Activated CD4-positive, CD25-positive, alpha-beta regulatory T cell (primary cell): ENCODE results near the gene NTRK1.

Source experiments
- DNase-seq, 4 experiments: peaks; one replicate each; lab custom pipeline; 2025; lab: John Stamatoyannopoulos, UW

Gene NTRK1

DNA sequence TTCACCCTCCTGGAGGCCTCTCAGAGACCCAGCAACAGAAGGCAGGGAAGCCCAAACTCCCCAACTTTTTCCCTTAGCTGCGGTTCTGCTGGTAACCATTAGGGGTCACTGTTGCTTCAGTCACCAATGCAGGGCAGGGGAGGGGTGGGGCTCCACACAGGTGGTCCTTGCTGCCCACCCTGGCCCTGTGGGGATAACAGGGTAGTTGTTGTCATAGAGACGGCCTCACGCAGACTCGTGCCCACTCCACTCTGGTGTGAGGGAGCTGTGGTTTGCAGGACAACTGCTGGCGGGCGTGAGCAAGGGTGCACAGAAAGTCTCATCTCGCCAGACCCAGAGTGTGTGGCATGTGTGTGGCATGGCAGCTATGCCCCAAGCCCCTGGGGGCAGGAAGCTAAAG is 21.7 kb upstream of the NTRK1 start:
- DNase-seq = peak in 2 of 4 experiments; percentile 13 to 19

DNA sequence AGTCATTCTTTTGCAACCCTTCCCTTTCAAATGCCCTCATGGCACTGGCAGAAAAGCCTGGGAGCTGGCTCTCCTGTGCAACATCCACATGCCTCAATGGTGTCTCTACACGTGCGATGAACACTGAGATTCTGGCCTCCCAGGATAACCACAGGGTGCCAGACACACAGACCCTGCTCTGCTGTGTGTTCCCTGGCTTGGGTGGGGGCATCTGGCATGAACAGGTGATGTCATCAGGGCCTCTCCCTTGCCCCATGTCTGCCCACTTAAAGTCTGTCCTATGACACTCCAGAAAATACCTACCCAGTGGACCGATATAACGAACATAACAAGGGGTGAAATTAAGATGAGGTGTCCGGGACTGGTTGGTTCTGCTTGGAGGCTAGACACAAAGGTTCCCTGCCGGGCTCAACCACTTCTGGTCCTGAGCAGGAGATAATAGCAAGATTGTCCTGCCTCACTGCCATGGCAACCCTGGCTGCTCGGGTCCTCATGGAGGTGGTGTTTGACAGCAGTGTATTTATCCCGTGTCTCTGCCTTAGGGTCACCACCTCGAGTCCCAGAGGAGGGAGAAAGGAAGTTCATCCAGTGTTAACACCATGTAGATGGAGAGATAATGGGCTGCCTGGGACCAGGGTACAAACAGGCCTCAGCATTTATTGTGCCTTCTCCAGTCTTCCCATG is 21.1 kb upstream of the NTRK1 start:
- no peak for DNase-seq

DNA sequence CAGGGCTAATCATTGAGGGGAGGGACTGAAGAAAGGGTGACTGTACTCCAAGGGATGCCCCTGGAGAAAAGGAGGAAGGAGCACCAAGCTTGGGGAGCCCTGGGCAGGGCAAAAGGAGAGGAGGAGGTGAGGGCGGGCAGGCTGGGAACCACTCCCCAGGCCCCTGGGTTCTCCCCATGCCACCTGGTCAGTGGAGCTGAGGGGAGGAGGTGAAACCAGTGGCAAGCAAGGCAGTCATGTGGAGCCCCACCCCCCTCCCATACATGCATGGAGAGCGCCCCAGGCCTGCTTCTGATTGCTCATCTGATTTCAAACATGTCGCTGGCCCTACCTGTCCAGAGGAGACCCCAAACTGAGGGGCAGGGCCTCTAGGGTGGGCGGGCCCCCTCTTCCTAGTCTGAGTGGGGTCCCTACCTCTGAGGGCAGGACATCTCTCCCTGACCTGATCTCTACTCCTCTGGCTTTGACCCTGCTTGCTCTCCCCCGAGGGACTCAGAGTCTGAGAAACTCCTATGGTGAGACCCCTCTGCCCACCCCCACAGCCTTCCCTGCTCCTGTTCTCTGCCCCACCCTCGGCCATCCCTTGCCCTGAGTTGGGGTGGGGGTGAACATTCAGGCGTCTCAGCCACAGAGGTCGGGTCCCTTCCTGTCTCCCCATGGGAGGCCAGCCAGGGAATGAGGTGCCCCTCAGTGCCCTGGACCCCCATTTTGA is 20.3 kb upstream of the NTRK1 start:
- no peak for DNase-seq

DNA sequence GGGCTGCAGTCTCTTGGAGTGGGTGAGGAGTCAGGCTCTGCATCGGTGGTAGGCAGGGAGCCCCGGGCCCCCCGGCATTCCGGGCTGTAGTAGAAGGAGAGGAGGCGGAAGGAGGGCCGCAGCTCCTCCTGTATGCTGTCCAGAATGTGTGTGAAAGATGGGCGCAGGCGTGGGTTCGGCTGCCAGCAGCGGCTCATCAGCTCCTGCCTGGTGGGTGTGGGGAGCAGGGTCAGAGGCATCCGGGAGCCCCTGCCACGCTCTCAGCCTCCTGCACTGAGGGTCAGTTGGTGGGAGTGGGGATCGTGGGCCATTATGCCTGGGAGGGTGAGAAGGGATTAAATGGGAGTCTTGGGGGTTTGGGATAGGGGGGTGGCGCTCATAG is 19.8 kb upstream of the NTRK1 start:
- no peak for DNase-seq

DNA sequence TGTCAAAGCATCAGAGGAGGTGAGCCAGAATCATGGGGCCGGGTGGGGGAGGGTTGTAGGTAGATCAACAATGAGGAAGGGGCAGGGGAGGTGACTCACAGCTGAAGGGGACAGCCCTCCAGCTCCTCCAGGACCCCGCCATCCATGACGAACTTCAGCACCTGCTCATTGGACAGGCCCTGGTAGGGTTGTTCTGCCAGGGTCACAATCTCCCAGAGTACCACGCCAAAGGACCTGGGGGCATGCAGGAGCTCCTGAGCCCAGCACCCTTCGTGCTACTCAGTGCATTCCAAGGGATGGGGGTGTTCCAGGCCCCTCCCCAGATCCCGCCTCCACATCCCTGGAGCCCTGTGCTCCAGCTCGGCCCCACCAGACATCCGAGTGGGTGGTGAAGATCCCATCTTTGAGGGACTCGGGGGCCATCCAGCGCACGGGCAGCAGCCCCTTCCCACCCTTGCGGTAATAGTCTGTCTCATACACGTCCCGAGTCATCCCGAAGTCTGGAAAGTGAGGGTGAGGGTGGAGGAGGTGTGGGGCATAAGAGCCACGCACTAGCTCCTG is 19.3 kb upstream of the NTRK1 start:
- no peak for DNase-seq

DNA sequence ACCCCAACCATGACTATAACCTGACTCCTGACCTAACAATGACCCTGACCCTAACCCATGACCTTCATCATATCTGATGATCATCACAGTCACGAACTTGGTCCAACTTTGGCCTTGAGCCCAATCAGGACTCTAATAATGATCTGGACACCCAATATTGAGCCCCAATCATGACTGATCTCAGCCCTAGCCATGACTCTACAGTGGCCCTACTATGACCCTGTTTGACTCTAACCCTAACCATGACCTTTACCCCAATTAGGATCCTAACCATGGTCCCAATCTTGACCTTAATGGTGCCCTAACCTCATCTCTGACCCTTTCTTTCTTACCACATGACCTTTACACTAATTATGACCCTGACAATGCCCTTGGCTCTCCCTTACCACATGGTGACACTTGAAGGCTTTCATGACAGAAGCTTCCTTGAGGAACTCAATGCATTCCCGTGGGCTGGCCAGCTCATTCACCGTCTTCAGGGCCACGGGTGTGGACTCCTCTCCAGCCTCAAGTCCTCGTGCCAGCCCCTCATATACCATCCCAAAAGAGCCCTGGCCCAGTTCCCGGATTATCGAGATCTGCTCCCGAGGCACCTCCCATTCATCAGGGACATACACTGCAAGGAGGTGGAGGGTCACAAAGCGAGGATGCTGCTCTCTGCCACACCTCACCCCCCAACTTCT is 17.9 kb upstream of the NTRK1 start:
- DNase-seq = no peak

DNA sequence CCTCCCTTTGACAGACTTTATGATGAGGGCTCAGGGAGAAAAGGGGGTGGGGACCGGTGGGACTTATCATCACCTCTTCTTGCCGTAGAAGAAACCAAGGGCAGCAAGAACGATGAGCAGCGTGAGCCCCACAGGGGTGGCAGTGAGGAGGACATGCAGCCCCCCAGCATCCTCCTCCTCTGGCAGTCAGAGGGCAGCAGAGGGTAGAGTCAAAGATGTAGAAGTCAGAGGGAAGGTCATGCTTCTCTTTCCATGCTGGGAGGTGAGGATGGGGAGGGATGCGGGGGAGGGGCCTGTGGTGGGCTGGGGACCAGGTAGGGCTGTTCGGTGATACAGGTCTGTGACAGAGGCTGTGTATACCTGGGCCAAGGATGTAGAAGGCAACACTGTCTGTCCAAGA is 16.6 kb upstream of the NTRK1 start:
- DNase-seq = no peak

DNA sequence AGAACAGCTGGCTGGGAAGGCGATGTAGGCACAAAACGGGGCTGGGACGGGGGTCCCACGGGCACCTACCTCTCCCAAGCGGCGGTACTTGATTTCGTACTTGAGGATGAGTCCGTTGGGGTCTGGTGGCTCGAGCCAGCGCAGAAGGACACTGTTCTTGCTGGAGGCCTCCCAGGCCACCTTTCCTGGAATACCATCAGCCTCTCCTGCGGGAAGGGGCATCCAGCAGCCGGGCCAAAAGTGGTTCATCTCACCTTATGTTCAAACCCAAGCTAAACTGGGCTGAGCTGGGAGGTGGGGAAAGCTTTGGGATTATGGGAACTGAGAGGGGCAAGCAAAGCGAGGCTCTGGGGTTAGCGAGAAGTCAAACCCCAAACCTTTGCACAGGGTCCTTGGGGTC is 16.0 kb upstream of the NTRK1 start:
- no peak for DNase-seq

DNA sequence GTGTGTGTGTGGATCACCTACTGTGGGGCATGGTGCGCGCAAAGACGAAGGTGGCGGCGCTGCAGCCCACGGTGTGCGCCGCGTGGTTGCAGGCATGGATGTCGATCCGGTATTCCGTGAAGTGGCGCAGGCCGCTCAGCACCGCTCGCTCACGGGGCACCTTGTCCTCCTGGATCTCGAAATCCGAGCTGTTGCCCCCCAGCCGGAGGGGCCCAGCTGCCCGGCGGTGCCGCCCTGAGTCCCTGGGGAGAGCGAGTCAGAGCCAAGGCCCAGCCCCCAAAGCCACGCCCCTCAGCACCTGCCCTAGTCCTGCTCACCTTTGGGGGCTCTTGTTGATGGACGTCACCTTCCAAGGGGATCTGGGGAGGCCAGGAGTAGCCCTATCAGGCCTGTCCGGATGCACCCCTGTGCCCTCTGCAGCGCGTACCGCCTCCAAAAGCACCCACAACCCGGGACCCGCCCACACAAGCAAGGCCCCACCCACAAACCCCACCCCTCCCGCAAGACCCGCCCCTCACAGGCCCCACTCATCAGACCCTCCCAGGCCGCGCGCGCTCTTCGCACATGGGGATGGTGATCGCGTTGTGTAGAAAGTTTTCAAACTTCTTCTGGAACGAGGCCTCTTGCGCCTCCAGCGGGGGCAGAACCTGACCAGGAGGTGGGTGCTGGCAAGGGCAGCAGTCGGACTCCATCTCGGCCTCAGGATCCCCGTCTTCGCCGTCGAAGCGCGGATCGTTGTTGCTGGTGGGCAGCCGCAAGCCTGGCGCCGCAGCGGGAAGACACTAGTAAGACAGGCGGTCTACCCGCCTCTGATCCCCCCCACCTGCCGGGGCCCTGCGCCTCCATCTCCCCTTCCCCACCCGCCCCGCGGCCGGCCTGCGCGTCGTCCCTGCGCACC is 15.4 kb upstream of the NTRK1 start:
- peak in 1 of 4 experiments; percentile 13 for DNase-seq

DNA sequence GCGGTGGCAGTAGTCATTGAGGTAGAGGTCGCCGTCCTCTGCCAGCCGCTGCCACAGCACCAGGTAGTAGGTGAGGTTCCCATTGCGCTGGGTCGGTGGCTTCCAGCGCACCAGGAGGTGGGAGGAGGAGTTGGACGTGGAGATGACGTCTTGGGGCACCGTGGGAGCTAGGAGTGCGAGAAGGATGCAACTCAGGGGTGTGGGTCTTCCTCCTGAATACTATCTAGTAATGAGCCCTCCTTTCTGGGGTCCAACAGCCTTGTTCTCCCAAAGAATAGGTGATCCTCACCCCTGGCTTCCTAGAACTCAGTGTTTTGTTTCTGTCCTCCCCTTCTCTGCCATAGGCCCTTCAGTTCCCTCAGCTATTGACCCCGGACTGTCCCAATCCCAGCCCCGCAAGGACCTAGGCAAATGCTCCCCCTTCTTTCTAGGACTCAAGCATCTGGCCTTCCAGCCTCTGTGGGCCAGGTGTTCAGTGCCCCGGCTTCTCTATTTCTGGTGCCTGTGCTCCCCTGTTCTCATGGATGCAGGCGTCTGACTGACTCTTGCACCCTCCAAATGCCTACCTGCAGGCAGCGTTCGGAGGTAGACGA is 14.6 kb upstream of the NTRK1 start:
- DNase-seq = no peak

DNA sequence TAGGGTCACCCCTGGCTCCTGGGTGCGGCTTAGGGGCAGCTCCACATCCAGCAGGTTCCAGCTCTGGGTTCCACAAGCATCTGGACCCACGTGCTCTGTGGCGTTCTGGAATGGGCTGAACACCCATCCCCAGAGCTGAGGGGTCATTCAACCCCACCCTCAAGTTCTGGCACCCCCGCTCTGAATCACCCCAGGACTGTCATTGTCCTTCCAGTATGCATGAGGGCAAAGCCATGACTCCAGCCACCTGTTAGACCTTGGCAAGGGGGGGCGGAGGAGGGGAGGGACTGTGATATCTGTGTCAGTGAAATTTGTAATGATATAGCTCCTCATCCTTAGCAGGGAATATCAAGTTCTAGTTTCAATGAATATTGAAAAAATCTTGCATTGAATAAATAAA is 14.0 kb upstream of the NTRK1 start:
- no peak for DNase-seq

DNA sequence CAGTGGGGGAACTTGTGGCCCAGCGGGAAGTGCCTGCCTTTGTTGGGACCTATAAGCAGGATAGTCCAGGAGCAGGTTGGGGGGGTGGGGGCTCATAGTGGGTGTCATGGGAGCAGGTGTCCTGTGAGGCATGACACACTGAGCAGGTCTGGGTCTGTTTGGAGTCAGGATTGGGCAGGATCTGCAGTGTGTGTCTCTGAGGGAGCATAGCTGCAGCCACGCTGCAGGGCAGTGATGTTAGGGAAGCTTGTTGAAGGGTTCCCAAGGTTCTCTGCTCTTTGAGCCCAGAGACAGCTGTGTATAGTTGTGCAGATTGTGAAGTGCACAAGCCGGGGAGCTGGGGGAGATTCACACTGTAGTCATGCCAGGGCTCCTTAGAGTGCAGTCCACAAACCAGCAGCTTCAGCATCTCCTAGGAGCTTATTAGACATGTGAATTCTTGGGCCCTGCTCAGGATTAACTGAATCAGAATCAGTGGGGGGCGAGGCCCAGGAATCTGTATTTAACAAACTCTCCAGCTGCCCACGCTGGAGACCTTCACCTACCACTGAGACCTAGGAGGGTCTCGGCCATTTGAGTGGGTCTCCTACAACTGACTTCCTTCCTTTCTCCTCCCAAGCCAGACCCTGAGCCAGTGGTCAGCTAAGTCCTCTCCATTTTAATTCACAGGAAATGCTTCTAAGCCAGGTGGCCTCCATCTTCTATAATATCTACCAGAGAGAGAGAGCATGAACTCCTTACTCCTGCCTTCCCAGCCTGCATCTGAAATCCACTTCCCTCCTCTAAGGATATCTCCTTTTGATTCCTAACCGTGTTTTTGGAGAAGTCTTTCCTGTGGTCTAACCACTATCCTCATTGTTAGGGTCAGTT is 12.8 kb upstream of the NTRK1 start:
- DNase-seq = no peak

DNA sequence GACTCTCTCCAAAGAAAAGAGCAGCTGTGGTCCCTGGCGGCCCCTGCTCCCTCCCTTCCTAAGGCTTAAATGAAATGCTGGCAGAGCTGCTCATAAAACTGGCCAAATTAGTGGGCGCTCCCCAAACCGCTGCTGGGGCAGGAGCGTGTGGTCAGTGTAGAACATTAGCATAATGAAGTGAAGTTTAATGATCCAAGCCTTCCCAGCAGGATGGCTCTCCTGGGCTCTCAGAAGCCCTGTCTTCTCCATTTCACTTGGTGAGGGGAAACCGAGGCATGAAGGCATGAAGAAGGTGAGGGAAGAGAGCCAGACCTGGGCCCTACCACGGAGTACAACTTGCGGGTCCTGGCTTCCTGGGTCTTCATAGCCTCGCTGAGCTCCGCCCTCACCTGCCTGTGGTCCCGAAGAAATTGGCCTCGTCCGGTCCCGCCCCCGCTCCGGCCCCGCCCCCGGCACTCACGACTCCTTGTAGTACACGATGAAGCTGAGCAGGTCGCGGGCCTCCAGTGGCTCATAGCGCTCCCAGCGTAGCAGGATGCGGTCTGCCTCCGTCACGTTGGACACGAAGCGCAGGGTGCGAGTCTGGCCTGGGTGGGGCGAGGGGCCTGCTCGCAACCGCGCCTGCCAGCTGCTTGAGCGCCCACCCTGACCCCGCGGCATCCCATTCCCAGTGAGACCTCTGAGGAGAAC is 12.1 kb upstream of the NTRK1 start:
- DNase-seq = peak in 3 of 4 experiments; percentile 27 to 63 (median 51)

DNA sequence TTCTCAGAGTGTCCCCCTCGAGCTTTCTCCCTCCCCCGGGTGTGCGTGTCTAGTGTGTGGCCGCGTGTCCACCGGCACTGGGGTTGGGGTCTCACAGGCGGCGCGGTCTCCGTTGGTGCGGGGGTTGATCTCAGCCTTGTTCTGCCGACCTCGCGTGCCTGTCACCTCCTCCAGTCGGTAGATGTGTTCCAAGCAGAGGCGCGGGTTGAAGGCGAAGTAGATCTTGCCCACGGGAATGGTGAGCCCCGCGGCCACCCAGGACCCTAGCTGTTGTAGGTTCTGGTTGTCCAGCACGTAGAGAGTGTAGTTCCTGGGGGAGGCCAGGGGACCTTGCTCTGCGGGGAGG is 11.5 kb upstream of the NTRK1 start:
- no peak for DNase-seq

DNA sequence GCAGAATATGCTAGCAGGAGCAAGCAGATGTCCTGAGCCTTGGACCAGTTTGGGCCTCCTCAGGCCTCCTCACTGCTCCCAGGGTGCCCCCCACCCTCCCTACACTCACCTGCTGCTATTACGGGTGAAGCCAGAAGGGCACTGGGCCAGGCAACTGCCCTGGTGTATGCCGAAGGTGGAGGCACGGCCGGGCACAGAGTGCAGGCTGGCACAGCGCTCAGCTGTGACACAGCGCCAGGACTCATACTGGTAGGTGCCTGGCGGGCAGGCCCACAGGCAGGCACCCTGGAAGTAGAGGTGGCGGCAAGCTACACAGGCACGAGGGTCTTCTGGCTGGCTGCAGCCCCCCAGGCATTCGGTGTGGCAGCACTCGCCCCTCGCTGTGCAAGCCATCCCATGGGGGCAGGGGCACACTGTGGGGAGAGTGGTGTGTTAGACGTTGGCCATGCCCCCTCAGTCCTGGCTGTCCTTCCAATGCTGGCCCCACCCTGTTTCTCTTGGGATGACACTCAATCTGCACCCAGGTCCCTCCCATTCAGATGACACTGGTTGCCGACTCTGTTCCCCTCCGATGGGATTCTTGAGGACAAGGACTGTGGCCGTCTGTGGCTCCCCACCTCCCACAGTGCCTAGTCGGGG is 8.8 kb upstream of the NTRK1 start:
- no peak for DNase-seq

DNA sequence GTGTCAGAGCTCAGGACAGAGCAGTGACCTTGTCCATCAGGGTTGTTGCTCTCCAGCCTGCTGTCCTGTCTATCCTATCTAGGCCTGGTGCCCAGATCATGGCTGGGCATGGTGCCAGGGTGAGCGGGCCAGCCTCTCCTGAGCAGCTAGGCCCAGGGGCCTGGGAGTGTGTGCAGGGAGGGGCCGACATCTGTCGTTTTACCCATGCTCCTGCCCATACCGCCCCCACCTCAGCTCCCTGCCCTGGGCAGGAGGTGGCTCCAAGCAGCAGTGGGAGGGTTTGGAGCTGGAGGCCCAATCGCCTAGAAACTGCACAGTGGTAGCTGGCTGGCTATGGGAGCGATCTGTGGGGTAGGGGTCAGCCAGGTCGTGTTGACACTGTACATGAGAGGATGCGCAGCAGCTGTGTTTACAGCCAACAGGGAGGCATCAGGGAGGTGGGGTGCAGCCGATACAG is 8.2 kb upstream of the NTRK1 start:
- DNase-seq = no peak

DNA sequence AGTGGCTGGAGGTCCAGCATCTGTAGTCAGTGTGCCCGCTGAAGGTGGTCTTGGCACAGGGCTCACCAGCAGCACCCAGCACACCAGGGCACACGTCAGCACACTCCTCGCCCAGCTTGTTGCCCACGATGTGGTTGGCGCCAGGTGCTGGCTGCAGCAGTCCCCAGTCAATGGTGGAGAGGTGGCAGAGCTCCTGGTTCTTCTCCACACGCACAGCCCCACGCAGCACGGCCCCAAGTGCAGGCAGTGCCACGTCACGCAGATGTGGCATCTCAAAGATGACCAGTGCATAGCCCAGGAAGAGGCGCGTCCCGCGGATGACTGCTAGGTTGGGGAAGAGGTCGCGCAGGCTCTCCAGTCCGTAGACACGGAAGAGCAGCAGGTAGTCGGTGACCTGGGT is 6.9 kb upstream of the NTRK1 start:
- no peak for DNase-seq

DNA sequence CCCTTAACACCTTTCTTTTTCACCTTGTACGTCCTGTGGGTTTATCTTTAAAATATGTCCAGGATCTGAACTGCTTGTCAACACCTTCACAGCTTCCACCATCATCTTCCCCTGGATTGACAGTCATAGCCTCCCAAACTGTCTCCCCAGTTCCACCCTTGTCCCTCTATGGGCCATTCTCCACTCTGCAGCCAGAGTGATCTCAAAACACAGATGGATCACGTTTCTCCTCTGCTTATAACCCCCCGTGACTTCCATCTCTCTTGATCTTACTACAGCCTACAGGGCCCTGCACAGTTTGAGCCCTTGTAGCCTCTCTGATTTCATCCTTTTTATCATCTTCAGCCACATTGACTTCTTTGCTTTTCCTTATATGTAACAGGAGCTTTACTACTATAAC is 6.0 kb upstream of the NTRK1 start:
- DNase-seq = no peak

DNA sequence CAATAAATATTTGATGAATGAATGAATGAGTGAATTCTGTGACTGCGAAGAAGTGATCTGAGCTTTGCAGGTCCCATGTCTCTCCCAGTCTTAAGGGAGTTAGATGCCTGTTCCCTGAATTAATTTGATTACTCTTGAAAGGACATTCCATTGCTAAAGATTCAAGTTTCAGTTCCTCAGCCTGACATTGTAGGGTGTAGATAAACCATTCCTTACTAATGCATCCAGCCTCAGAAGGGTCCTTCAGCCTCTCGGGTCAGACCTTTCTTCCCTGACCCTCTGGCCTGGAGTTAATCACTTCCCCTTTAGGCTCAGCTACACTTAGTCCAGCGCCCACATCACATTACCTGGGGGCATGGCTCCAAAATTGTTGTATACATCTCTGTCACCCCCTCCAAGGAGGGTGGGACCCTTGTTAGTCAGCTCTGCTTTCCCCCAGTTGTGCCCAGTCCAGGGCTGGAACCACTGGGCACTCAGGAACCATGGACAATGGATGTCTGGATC is 4.3 kb upstream of the NTRK1 start:
- no peak for DNase-seq
